Chondrocyte (in vitro differentiated cells): ENCODE results near the gene FXYD5. TPM values are rescaled to one million over a fixed set of nuclear protein-coding genes. Genes with fewer than 3 reads are reported as not detected.
A peak's percentile ranks its signal among the peaks of the same experiment; 100 is the strongest.

ENCODE experiments used
- DNase-seq: peaks from one replicate; pipeline ENCODE4 v3.0.0; 2021; ENCODE audit warnings: mixed read lengths, low spot score
- H3K27ac Mint-ChIP-seq: one replicate; pipeline ENCODE4 v1.8.0; 2021; ENCODE audit warnings: mild to moderate bottlenecking, moderate library complexity, mixed read lengths; ENCODE audit not compliant: unreplicated experiment
- H3K27me3 Mint-ChIP-seq: 2 replicates; pipeline ENCODE4 v1.8.0; 2021; ENCODE audit warnings: low read depth, mixed read lengths
- H3K36me3 Mint-ChIP-seq: 2 replicates; pipeline ENCODE4 v1.8.0; 2021; ENCODE audit warnings: low read depth, mixed read lengths
- H3K4me1 Mint-ChIP-seq: 2 replicates; pipeline ENCODE4 v1.8.0; 2021; ENCODE audit warnings: low read depth, mild to moderate bottlenecking, mixed read lengths
- H3K4me3 Mint-ChIP-seq: one replicate; pipeline ENCODE4 v1.8.0; 2021; ENCODE audit warnings: mild to moderate bottlenecking, moderate library complexity, mixed read lengths; ENCODE audit not compliant: unreplicated experiment
- H3K9me3 Mint-ChIP-seq: 2 replicates; pipeline ENCODE4 v1.8.0; 2021; ENCODE audit warnings: low read depth, mixed read lengths
- total RNA-seq: library from RNA; stranded (reverse); gene quantifications from 3 replicates; pipeline ENCODE4 v1.2.1, GENCODE V29; 2021
- TF ChIP-seq, protein P1 (sequence below): fragments of 200-600 bp; sonication (generic); IDR thresholded peaks from 2 replicates; pipeline ENCODE4 v1.5.0; 2021; ENCODE audit warnings: antibody characterized with exemption, mild to moderate bottlenecking, moderate library complexity

Gene FXYD5
- total RNA-seq, 1 donor from 2014 or later, result 108 TPM

DNA sequence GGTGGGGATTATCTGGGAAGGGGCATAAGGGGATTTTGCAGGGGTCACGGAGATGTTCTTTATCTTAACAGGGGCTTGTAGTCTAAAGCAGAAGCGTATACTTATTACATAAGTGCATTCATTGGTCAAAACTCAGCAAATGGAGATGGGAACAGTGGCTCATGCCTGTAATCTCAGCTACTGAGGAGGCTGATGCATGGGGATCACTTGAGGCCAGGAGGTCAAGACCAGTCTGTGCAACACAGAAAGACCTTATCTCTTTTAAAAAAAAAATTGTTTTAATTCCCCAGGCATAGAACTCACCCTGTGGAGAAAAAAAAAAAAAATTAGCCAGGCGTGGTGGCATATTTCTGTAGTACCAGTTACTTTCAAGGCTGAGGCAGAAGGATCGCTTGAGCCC is 55.1 kb downstream of the FXYD5 start:
- no peaks in the 10 kb centered on the region for H3K36me3 Mint-ChIP-seq
- H3K4me1 Mint-ChIP-seq, result peaks cover 11% of the 10 kb centered on the region
- H3K27ac Mint-ChIP-seq, result no peak overlapping the region
- no peak overlapping the region for H3K4me3 Mint-ChIP-seq
- no peak for DNase-seq
- TF ChIP-seq, protein P1, sequence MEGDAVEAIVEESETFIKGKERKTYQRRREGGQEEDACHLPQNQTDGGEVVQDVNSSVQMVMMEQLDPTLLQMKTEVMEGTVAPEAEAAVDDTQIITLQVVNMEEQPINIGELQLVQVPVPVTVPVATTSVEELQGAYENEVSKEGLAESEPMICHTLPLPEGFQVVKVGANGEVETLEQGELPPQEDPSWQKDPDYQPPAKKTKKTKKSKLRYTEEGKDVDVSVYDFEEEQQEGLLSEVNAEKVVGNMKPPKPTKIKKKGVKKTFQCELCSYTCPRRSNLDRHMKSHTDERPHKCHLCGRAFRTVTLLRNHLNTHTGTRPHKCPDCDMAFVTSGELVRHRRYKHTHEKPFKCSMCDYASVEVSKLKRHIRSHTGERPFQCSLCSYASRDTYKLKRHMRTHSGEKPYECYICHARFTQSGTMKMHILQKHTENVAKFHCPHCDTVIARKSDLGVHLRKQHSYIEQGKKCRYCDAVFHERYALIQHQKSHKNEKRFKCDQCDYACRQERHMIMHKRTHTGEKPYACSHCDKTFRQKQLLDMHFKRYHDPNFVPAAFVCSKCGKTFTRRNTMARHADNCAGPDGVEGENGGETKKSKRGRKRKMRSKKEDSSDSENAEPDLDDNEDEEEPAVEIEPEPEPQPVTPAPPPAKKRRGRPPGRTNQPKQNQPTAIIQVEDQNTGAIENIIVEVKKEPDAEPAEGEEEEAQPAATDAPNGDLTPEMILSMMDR, result no peak
- H3K27me3 Mint-ChIP-seq, result peaks cover 6% of the 10 kb centered on the region
- H3K9me3 Mint-ChIP-seq, result no peaks in the 10 kb centered on the region

DNA sequence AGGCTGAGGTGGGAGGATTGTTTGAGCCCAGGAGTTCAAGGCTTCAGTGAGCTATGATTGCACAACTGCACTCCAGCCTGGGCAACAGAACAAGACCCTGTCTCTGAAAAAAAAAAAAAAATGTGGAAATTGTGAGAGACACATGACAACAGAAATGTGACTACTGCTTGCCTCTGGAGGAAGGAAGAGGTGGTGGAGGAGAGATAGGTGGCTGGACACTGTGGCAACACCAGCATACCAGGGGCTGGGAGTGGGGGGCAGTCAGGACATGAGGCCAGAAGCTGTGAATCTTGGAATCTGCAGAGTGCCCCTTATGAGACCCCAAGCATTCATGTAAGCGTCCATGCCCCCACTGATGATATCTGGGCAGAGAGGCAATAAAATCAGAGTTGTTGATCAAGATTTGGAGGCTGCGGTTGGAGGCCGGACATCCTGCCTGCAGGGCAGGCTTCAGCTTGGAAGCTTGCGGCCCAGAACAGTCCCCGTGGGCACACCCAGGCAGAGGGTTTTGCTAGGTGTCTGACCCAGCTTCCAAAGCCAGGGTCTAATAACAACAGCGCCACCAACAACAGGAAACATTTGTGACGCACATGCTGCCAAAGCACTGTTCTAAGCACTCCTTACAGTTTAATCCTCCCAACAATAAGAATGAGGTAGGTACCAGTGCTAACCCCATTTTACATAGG is 57.2 kb downstream of the FXYD5 start:
- no peak overlapping the region for H3K27ac Mint-ChIP-seq
- H3K36me3 Mint-ChIP-seq, result no peaks in the 10 kb centered on the region
- DNase-seq, result no peak
- peaks cover 11% of the 10 kb centered on the region for H3K4me1 Mint-ChIP-seq
- H3K9me3 Mint-ChIP-seq, result no peaks in the 10 kb centered on the region
- TF ChIP-seq, protein P1, result no peak
- no peak overlapping the region for H3K4me3 Mint-ChIP-seq
- peaks cover 2% of the 10 kb centered on the region for H3K27me3 Mint-ChIP-seq

DNA sequence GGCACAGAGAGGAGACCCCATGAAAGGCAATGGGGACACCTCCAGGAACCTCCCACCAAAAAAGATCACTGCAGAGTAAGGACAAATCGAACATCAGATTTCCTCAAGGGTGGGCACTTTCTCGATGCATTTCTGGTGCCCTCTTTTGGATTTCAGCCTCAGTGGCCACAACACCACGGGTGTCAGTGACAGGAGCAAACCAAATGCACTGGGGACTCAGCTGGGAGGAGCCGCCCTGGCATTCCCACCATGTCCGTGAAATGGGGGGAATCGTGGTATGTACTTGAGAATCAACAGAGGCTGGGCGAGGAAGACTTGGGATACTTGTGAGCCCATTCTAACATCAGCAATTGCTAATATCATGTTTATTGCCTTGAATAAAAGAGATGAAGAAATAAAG is 57.7 kb downstream of the FXYD5 start:
- peaks cover 2% of the 10 kb centered on the region for H3K27me3 Mint-ChIP-seq
- no peak overlapping the region for H3K4me3 Mint-ChIP-seq
- H3K9me3 Mint-ChIP-seq, result peaks cover 2% of the 10 kb centered on the region
- DNase-seq, result no peak
- H3K27ac Mint-ChIP-seq, result peak overlapping the region; percentile 39
- H3K4me1 Mint-ChIP-seq, result peaks cover 11% of the 10 kb centered on the region
- TF ChIP-seq, protein P1, result no peak
- H3K36me3 Mint-ChIP-seq, result no peaks in the 10 kb centered on the region

DNA sequence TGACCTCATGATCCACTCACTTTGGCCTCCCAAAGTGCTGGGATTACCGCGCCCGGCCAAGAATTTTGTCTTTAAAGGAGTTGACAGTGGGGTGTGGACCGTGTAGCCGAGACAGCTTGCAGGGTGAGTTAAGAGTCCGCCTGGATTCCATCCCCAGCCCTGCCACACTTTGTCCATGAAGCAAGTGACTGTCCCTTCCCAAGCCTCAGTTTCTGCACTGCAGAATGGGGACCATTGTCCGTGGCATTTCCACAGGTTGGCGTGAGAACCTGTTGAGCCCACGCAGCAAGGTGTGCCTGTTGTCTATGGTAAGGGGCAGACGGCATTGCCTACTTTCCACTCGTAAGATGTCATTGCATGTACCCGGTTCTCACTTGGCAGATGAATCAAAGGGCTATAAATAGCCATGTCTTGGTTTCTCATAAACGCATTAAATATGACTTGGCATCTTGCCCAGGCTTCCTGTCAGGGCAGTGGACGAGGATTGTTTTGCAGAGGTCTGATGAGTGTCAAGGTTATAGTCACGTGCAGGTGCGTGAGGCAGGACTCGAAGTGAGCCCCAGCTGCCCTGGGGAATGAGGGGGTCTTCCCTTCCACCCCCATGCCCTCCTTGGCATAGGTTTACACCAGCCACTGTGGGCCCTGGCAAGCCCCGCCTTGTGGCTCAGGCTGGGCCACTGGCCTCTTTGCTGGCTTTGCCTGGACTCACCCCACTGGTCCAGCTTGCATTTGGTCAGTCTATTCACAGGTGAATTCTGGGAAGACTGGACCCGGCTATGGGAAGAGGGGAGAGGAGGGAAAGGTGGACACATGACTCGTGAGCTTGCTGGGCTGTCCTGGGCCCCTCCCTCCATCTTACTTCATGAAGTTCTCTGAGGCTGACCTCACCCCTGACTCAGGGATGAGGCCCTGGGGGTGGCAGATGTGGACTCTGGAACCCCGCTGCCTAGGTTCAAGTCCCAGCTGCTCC is 59.4 kb downstream of the FXYD5 start:
- peaks cover 2% of the 10 kb centered on the region for H3K9me3 Mint-ChIP-seq
- no peak for DNase-seq

More for the DNA sequence above, 59.4 kb downstream of the FXYD5 start:
- H3K36me3 Mint-ChIP-seq, result no peaks in the 10 kb centered on the region
- no peak overlapping the region for H3K4me3 Mint-ChIP-seq
- peaks cover 2% of the 10 kb centered on the region for H3K27me3 Mint-ChIP-seq
- TF ChIP-seq, protein P1, result no peak
- H3K4me1 Mint-ChIP-seq, result peaks cover 11% of the 10 kb centered on the region
- H3K27ac Mint-ChIP-seq, result peak overlapping the region; percentile 63
